ENCODE data around the gene AHCY.
"Not testable (repeated sequence)": the region's sequence is repeated elsewhere in the genome, so short reads cannot be mapped to it uniquely, and the experiment has no call there.

The AHCY gene

DNA sequence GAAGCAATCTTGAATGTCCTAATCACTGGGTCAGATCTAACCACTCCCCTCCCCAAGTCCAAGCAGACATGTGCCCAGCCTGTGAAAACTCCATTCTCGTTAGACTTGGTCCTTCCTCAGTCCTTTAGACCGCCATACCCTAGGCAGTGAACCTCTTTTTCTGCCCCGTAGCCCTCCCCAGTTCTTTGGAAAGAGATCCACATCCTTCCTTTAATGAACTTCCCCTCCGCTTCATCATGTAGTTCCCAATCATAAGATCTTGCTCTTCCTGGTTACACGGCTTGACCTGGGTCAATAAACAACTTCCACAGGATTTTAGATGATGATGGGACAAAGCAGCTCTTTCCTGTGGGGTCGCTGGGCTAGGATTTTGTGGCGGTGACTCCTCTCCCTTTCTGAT, 9.6 kb downstream of the AHCY start:
- no peak overlapping the region for H3K4me3 ChIP-seq (replicated peaks; ENCODE audit: low read depth, low read length)
- TF ChIP-seq CTCF (IDR thresholded peaks at IDR 0.05; ENCODE audit: low read length, missing control alignments): no peak
- DNase-seq (ENCODE audit: low read depth): no peak

DNA sequence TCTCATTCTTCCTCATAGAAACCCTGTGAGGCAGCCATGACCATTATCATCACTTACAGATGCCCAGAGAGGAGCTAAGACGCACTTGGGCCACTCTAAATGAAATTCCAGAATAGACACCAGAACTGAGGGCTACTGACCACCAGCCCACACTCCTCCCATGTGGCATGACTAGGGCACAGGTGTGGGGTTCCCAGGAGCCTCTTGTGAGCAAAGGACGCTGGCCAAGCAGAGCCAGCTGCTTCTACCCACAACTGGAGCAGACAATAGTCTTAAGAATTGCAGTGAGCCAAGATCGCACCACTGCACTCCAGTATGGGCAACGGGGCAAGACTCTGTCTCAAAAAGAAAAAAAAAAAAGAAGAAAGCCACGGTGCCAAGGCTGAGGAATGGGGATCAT, 10.0 kb downstream of the AHCY start:
- TF ChIP-seq CTCF (IDR thresholded peaks at IDR 0.05; ENCODE audit: low read length, missing control alignments): no peak
- DNase-seq (ENCODE audit: low read depth): no peak
- H3K4me3 ChIP-seq (replicated peaks; ENCODE audit: low read depth, low read length): no peak overlapping the region

- TF ChIP-seq CTCF (IDR thresholded peaks at IDR 0.05; ENCODE audit: low read length, missing control alignments): no peak
Measured at GRCh38 chr20:34292496-34292895, 10.7 kb downstream of the AHCY start.

GRCh38 chr20:34290471-34290870, 12.7 kb downstream of the AHCY start:
- no peak for TF ChIP-seq CTCF (IDR thresholded peaks at IDR 0.05; ENCODE audit: low read length, missing control alignments)
- DNase-seq (ENCODE audit: low read depth): no peak

More at GRCh38 chr20:34292496-34292895, 10.7 kb downstream of the AHCY start:
- H3K4me3 ChIP-seq (replicated peaks; ENCODE audit: low read depth, low read length): no peak overlapping the region
- DNase-seq (ENCODE audit: low read depth): no peak

DNA sequence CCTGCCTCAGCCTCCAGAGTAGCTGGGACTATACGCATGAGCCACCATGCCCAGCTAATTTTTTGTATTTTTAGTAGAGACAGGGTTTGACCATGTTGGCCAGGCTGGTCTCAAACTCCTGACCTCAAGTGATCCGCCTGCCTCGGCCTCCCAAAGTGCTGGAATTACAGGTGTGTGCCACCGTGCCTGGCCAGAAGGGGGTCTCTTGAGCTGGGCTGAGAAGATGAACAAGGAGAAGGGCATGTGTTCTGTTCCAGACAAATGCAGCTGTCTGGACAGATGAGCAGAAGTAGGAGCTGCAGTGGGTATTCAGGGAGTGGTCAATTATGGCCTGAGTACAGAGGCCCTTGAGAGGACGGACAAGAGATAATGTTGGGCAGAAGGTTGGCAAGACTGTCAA, 15.7 kb downstream of the AHCY start:
- DNase-seq (ENCODE audit: low read depth); H3K4me3 ChIP-seq (replicated peaks; ENCODE audit: low read depth, low read length): not testable (repeated sequence)

More at GRCh38 chr20:34290471-34290870, 12.7 kb downstream of the AHCY start:
- H3K4me3 ChIP-seq (replicated peaks; ENCODE audit: low read depth, low read length): no peak overlapping the region

DNA sequence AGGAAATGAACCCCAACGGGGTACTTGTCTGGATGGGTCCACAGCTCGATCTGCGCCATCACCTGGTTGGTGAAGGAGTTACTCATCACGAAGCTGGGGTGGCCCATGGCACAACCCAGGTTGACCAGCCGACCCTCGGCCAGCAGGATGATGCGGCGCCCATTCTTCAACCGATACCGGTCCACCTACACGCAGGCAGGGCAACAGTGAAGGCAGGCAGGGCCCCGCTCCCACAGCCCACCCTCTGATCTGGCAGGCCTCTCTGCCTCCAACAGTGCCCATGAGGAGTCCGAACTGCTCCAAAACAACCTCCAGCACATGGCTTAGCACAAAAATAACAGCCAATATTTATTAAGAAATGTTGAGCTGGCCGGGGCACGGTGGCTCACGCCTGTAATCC, 17.7 kb downstream of the AHCY start:
- no peak overlapping the region for H3K4me3 ChIP-seq (replicated peaks; ENCODE audit: low read depth, low read length)
- no peak for DNase-seq (ENCODE audit: low read depth)
- TF ChIP-seq CTCF (IDR thresholded peaks at IDR 0.05; ENCODE audit: low read length, missing control alignments): no peak

GRCh38 chr20:34283844-34284243, 19.3 kb downstream of the AHCY start:
- H3K4me3 ChIP-seq (replicated peaks; ENCODE audit: low read depth, low read length): no peak overlapping the region
- no peak for DNase-seq (ENCODE audit: low read depth)
- no peak for TF ChIP-seq CTCF (IDR thresholded peaks at IDR 0.05; ENCODE audit: low read length, missing control alignments)

GRCh38 chr20:34282041-34282440, 21.1 kb downstream of the AHCY start:
- no peak for DNase-seq (ENCODE audit: low read depth)
- H3K4me3 ChIP-seq (replicated peaks; ENCODE audit: low read depth, low read length): no peak overlapping the region
- TF ChIP-seq CTCF (IDR thresholded peaks at IDR 0.05; ENCODE audit: low read length, missing control alignments): no peak

Measured in fibroblast of pulmonary artery (primary cell).